Fibroblast of lung (primary cell): ENCODE results near the gene RANBP3. TPM values are rescaled to one million over a fixed set of nuclear protein-coding genes. Genes with fewer than 3 reads are reported as not detected.

ENCODE experiments used
- DNase-seq, 2 donors: peaks; one replicate each; pipeline versions ENCODE4 v3.0.0 to v3.0.0-alpha.2; 2010; ENCODE audit warnings: low read depth in 2 of 2
- H2AFZ ChIP-seq: 2 replicates; pipeline ENCODE4 v1.5.1; 2012; ENCODE audit warnings: low read length, control low read depth, inconsistent platforms
- H3K27ac ChIP-seq: 2 replicates; pipeline ENCODE4 v1.5.1; 2011; ENCODE audit warnings: low read length, control low read depth; ENCODE audit not compliant: insufficient read depth
- H3K27me3 ChIP-seq: 2 replicates; pipeline ENCODE4 v1.5.1; 2011; ENCODE audit warnings: mild to moderate bottlenecking, low read length; ENCODE audit not compliant: control insufficient read depth, insufficient read depth
- H3K36me3 ChIP-seq: 2 replicates; pipeline ENCODE4 v1.5.1; 2011; ENCODE audit warnings: low read length; ENCODE audit not compliant: control insufficient read depth, insufficient read depth
- H3K4me1 ChIP-seq: 2 replicates; pipeline ENCODE4 v1.5.1; 2011; ENCODE audit warnings: low read length; ENCODE audit not compliant: control insufficient read depth, insufficient read depth; ENCODE audit errors: extremely low read depth
- H3K4me2 ChIP-seq: 2 replicates; pipeline ENCODE4 v1.5.1; 2011; ENCODE audit warnings: low read length, control low read depth; ENCODE audit not compliant: insufficient read depth; ENCODE audit errors: extremely low read depth
- H3K4me3 ChIP-seq, 4 experiments: fragments of 200-600 bp in 1 of 4; sonication (generic) in 1 of 4; replicated peaks in 1 of 4; 2 replicates each; pipeline ENCODE4 v1.5.1; 2011 to 2016; ENCODE audit warnings: low read length in 4 of 4, low read depth in 3 of 4, mild to moderate bottlenecking in 3 of 4, control low read depth in 2 of 4, inconsistent platforms in 1 of 4, mixed read lengths in 1 of 4; ENCODE audit not compliant: insufficient read depth in 1 of 4; ENCODE audit errors: control extremely low read depth in 1 of 4
- H3K79me2 ChIP-seq: 2 replicates; pipeline ENCODE4 v1.5.1; 2012; ENCODE audit warnings: mild to moderate bottlenecking, low read length, inconsistent platforms; ENCODE audit not compliant: control insufficient read depth, insufficient read depth
- H3K9ac ChIP-seq: 2 replicates; pipeline ENCODE4 v1.5.1; 2011; ENCODE audit warnings: mild to moderate bottlenecking, low read length, control low read depth; ENCODE audit not compliant: insufficient read depth
- H3K9me3 ChIP-seq: 2 replicates; pipeline ENCODE4 v1.5.1; 2012; ENCODE audit warnings: low read depth, low read length; ENCODE audit not compliant: control insufficient read depth, insufficient read depth
- H4K20me1 ChIP-seq: 2 replicates; pipeline ENCODE4 v1.5.1; 2011; ENCODE audit warnings: low read length; ENCODE audit not compliant: control insufficient read depth, insufficient read depth; ENCODE audit errors: extremely low read depth
- EZH2 ChIP-seq: IDR thresholded peaks from 2 replicates; pipeline ENCODE4 v1.5.1; 2012; ENCODE audit warnings: low read length, control low read depth, mild to moderate bottlenecking; ENCODE audit errors: missing control alignments
- polyA plus RNA-seq, 2 donors: library from polyadenylated mRNA; depleted of rRNA in 1 of 2; stranded (reverse) in 1 of 2; unstranded in 1 of 2; fragments of >200 nt; gene quantifications; 2 replicates each; pipeline ENCODE4 v1.2.1, GENCODE V29; 2011 to 2012; ENCODE audit warnings: missing spikeins in 1 of 2
- total RNA-seq: library from RNA; depleted of rRNA; stranded (reverse); fragments of >200 nt; gene quantifications from 2 replicates; pipeline ENCODE4 v1.2.1, GENCODE V29; 2014
- TF ChIP-seq, protein P1 (sequence below), 2 donors: IDR thresholded peaks in 1 of 2; conservative IDR thresholded peaks in 1 of 2; 1 replicate in 1 of 2; 2 replicates in 1 of 2; pipeline ENCODE4 v1.5.1; 2011 to 2012; ENCODE audit warnings: low read length in 2 of 2, control low read depth in 1 of 2, inconsistent platforms in 1 of 2, low read depth in 1 of 2, mild to moderate bottlenecking in 1 of 2

RANBP3 gene
- total and polyA plus RNA-seq, 2 donors (not counting 1 experiment from before 2014, with no cell fraction given) = 39.8 to 59.4 TPM

- Histone ChIP-seq H3K27me3 (no peaks in the 10 kb centered on the region), H3K9me3 (no peaks in the 10 kb centered on the region), H3K79me2 (no peaks in the 10 kb centered on the region), H3K4me2 (no peak overlapping the region), H2AFZ (no peak overlapping the region), H3K36me3 (peaks cover 2% of the 10 kb centered on the region), H3K4me1 (no peaks in the 10 kb centered on the region), H3K4me3 (no peak overlapping the region), H3K27ac (no peak overlapping the region), H4K20me1 (no peaks in the 10 kb centered on the region), H3K9ac (no peak overlapping the region)
- DNase-seq = no peak
- no peak for TF ChIP-seq EZH2
- TF ChIP-seq, protein P1, sequence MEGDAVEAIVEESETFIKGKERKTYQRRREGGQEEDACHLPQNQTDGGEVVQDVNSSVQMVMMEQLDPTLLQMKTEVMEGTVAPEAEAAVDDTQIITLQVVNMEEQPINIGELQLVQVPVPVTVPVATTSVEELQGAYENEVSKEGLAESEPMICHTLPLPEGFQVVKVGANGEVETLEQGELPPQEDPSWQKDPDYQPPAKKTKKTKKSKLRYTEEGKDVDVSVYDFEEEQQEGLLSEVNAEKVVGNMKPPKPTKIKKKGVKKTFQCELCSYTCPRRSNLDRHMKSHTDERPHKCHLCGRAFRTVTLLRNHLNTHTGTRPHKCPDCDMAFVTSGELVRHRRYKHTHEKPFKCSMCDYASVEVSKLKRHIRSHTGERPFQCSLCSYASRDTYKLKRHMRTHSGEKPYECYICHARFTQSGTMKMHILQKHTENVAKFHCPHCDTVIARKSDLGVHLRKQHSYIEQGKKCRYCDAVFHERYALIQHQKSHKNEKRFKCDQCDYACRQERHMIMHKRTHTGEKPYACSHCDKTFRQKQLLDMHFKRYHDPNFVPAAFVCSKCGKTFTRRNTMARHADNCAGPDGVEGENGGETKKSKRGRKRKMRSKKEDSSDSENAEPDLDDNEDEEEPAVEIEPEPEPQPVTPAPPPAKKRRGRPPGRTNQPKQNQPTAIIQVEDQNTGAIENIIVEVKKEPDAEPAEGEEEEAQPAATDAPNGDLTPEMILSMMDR (conservative IDR thresholded peaks at IDR 0.05 in 1 of 2, IDR thresholded peaks at IDR 0.05 in 1 of 2; ENCODE audit: low read depth in 1 of 2, low read length in 2 of 2) = no peak
Observed at GRCh38 chr19:6014551-6015135, 36.7 kb upstream of the RANBP3 start.

DNA sequence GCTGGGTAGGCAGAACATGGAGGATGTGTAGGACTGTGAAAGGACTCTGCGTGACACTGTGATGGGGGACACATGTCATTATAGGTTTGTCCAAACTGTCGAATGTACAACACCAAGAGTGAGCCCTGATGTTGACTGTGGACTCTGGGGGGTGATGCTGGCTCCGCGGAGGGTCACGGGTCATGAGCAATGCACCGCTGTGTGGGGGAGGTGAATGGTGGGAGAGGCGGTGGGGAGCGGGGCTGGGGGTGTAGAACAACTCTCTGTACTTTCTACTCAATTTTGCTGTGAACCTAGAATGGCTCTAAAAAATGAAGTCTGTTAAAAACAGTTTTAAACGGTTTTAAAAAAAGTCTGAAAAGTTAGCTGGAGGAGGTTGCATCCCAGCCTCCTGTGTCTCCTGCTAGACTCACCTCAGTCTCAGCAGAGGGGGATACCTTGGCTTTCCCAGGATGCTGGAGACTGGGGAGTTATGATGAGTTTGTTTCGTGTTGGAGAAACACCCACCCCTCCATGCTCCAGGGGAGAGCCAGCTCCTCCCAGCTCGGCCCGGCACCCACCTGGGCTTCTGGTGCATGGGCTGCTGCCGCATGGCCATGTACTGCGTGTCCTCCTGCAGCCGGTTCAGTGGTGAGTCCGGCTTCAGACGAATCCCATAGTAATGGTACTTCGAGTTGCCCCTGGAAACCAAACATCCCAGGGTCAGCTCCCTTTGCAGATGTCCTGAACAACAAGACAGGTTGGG, 34.7 kb upstream of the RANBP3 start:
- no peak overlapping the region for H2AFZ ChIP-seq
- H3K4me3 ChIP-seq = no peak overlapping the region
- no peak for DNase-seq
- no peaks in the 10 kb centered on the region for H3K9me3 ChIP-seq
- H3K36me3 ChIP-seq = peaks cover 2% of the 10 kb centered on the region
- H3K4me1 ChIP-seq = no peaks in the 10 kb centered on the region
- H4K20me1 ChIP-seq = no peaks in the 10 kb centered on the region
- no peaks in the 10 kb centered on the region for H3K27me3 ChIP-seq
- no peak overlapping the region for H3K9ac ChIP-seq
- no peak overlapping the region for H3K27ac ChIP-seq
- TF ChIP-seq, protein P1 (conservative IDR thresholded peaks at IDR 0.05 in 1 of 2, IDR thresholded peaks at IDR 0.05 in 1 of 2; ENCODE audit: low read depth in 1 of 2, low read length in 2 of 2) = no peak
- no peak for TF ChIP-seq EZH2
- no peaks in the 10 kb centered on the region for H3K79me2 ChIP-seq
- no peak overlapping the region for H3K4me2 ChIP-seq

DNA sequence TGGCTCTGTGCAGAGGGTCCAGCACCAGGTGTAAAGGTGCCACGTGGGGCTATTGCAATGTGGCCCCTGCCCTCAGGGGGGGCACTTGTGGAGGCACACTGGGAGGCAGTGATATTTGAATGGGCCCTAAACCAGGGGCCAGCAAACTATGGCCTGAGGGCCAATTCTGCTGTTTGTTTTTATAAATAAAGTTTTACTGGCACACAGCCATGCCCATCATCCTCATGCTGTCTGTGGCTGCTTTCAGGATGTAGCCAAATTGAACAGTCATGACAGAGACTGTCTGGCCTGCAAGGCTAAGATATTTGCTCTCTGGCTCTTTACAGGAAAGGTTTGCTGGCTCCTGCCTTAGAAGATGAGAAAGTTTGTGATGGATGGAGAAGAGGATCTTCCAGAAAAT, 33.9 kb upstream of the RANBP3 start:
- no peak for DNase-seq
- no peak for TF ChIP-seq EZH2
- Histone ChIP-seq H3K9me3 (no peaks in the 10 kb centered on the region), H3K27me3 (no peaks in the 10 kb centered on the region), H2AFZ (no peak overlapping the region), H4K20me1 (no peaks in the 10 kb centered on the region), H3K36me3 (peaks cover 2% of the 10 kb centered on the region), H3K27ac (no peak overlapping the region), H3K4me1 (no peaks in the 10 kb centered on the region), H3K4me3 (no peak overlapping the region), H3K4me2 (no peak overlapping the region), H3K9ac (no peak overlapping the region), H3K79me2 (no peaks in the 10 kb centered on the region)
